GM12873 (cell line): Measurements from ENCODE around the gene FAM120B.

Experiments
- CTCF ChIP-seq: IDR thresholded peaks from 2 replicates; pipeline ENCODE4 v1.5.1; 2012; ENCODE audit warnings: low read depth, mild to moderate bottlenecking, moderate library complexity, low read length, control low read depth; ENCODE audit not compliant: insufficient read depth; ENCODE audit errors: missing control alignments

FAM120B gene

GRCh38 chr6:170358496-170358895, 51.9 kb downstream of the FAM120B start:
- no peak for TF ChIP-seq CTCF

- no peak for TF ChIP-seq CTCF
Observed at GRCh38 chr6:170360476-170360875, 53.9 kb downstream of the FAM120B start.

DNA sequence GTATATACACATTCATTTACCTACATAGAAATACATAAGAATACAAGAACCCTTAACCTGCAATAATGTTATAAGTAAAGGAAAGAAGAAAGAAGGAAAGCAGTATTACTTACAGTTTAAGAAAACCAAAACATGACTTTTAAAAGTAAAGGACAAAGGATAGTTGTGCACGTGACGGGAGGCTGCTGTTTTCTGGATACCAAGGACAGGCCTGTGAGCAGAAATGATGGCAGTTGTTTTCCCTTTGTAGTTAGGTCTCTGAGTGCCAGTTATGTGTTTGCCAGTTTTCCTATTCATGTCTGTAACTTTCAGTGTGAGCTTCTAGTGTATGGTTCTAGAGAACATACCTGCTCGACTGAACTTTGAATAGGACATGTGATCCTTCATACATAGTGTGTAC, 54.8 kb downstream of the FAM120B start:
- TF ChIP-seq CTCF: no peak

GRCh38 chr6:170362121-170362520, 55.6 kb downstream of the FAM120B start:
- TF ChIP-seq CTCF: no peak

- no peak for TF ChIP-seq CTCF
Observed at GRCh38 chr6:170363255-170363654, 56.7 kb downstream of the FAM120B start.

GRCh38 chr6:170365121-170365520, 58.6 kb downstream of the FAM120B start:
- no peak for TF ChIP-seq CTCF

DNA sequence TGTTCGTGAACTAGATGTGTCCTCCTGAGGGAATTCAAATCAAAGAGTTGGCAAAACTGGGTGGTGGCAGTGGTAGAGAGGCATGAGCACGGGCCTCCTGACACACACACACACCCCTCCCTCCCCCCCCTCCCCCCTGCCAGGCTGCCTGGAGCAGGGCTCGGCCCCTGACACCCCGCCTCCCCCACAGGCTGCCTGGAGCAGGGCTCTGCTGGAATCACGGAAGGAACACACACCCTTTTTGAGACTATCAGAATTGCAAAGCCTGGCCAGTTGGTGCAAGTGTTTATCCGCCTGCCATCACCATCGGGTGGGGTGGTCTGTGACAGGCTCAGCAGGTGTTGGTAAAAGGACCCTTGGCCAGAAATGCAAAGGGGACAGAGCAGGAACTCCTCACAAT, 59.0 kb downstream of the FAM120B start:
- no peak for TF ChIP-seq CTCF
